HG02840 (cell line): ENCODE measurements around the gene SRC.

Experiments
- ATAC-seq: cut with Tn5 transposase; IDR thresholded peaks from one replicate; pipeline ENCODE4 v1.9.1; 2021; ENCODE audit warnings: mild to moderate bottlenecking, moderate library complexity, moderate number of reproducible peaks; ENCODE audit not compliant: unreplicated experiment, low FRiP score

SRC gene

GRCh38 chr20:37442547-37442946 lies 96.6 kb downstream of the SRC start:
- no peak for ATAC-seq

- ATAC-seq: no peak
These were observed 97.0 kb downstream of the SRC start for GRCh38 chr20:37442986-37443385.

DNA sequence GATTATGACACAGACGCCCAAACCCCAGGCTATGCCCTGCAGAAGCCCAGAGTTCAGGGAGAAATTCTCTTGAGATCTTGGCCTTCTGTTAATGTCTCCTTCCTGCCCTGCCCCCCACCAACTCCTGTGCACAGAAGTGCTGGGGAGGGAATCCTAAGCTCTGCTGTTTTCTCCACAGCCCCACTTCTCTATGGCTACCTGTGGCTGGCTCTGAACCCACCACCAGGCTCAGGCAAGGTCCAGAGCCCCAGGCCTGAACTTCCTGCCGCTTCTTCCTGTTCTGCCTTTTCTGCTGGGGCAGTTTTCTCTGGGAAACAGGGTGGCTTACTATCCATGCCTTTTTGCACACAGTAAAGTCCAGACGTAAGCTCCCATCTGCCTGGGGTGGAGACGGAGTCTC lies 97.7 kb downstream of the SRC start:
- no peak for ATAC-seq

GRCh38 chr20:37445041-37445440 lies 99.1 kb downstream of the SRC start:
- no peak for ATAC-seq

- ATAC-seq: no peak
These were observed 100.5 kb downstream of the SRC start for GRCh38 chr20:37446286-37447032.

DNA sequence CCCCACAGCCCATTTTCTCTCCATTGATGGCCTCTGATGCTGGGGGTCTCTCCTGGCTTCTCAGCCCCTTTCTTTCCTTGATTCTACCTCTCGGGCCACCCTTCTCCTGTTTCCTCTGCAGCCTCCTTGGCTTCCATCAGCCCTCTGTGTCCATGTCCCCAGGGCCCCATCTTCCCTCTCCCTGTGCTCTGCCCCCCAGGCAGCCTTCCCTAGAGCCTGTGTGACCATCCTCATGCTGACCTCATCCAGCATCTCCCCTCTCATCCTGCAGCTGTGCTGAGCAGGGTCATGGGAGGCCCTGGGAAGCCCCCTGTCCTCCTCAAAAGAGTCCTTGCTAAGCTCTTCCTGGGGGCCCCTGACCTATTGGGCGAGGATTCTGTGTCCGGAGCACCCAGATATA lies 101.7 kb downstream of the SRC start:
- no peak for ATAC-seq

GRCh38 chr20:37449276-37449675 lies 103.3 kb downstream of the SRC start:
- no peak for ATAC-seq

DNA sequence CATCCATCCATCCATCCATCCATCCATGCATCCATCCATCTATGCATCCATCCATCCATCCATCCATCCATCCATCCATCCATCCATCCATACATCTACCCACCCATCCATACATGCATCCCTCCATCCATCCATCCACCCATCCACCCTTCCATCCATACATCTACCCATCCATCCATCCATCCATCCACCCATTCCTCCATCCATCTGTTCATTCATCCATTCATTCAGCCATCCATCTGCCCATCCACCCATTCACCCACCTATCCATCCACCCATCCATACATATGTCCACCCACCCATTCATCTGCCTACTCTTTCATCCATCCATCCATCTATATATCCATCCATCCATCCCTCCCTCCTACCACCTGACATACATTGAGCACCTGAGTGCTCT lies 104.4 kb downstream of the SRC start:
- ATAC-seq: no peak

GRCh38 chr20:37451616-37452015 lies 105.7 kb downstream of the SRC start:
- ATAC-seq: no peak

DNA sequence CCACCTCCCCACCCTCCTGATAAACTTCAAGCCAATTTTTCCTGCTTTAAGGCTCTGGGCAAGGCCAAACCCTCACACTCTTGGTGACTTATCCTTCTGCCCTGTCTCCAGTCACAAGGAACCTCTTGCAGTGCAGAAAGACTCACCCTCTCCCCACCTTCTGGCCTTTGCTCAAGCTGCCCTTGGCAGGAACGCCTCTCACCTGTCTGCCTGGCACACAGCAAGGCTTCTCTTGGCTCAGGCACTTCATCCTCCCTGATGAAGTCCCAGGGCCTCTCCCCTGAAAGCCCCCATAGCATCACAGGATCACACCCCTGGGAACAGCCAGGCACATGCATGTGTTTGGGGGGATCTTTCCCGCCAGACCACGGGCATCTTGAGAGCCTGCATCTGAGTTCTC lies 106.3 kb downstream of the SRC start:
- ATAC-seq: no peak

DNA sequence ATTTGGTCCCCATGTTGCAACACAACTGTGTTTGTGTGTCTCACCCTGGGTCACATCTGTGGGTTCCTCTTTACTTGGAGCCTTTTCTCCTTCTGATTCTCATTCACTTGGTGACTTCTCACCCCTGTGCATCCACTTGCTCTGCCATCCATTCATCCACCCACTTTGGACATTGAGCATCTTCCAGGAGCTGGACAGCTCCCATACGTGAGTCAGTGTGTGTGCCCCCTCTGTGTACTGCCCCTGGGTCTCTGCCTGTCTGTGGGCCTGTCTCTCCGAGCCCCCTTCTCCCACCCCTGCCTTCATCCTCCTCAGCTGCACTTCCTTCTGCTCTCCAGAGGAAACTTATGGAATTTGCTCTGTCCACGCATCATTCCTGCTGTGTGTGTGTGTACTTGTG lies 107.3 kb downstream of the SRC start:
- no peak for ATAC-seq

DNA sequence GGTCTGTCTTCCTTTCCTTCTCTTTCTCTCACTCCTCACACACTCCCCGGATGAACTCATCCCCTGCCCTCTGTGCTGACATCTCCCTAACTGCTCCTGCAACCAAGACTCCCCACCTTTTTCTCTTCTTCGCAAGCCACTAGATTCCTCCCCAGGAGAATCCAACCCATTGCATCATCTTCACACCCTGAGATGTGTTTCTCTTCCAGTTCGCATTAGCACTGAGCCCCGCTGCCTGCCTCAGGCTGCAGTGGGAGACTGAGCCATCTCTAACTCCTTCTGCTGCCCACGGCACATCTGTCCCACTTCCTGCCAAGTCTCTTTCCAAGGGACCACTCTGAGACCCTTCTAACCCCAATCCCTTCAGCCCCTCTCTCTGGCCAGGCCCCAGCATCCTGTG lies 107.9 kb downstream of the SRC start:
- no peak for ATAC-seq

- ATAC-seq: no peak
These were observed 108.9 kb downstream of the SRC start for GRCh38 chr20:37454636-37455385.
